GM13976 (cell line): ENCODE data around the gene GSDME.

Source experiments
- DNase-seq: peaks from one replicate; pipeline ENCODE4 v3.0.0; 2012; ENCODE audit warnings: low spot score
- in situ Hi-C: fragments of 300-500 bp; cut with MboI; formaldehyde crosslinking; loops from one replicate; pipeline ENCODE4 v1.12.0; 2022; ENCODE audit warnings: low sequenced_read_pairs, mixed read lengths, inconsistent platforms; ENCODE audit not compliant: unreplicated experiment
- TF ChIP-seq, protein P1 (sequence below): IDR thresholded peaks from 2 replicates; pipeline ENCODE4 v1.5.1; 2012; ENCODE audit warnings: borderline replicate concordance, mild to moderate bottlenecking; ENCODE audit not compliant: insufficient read depth; ENCODE audit errors: extremely low read depth, missing control alignments, control extremely low read depth

GSDME gene

DNA sequence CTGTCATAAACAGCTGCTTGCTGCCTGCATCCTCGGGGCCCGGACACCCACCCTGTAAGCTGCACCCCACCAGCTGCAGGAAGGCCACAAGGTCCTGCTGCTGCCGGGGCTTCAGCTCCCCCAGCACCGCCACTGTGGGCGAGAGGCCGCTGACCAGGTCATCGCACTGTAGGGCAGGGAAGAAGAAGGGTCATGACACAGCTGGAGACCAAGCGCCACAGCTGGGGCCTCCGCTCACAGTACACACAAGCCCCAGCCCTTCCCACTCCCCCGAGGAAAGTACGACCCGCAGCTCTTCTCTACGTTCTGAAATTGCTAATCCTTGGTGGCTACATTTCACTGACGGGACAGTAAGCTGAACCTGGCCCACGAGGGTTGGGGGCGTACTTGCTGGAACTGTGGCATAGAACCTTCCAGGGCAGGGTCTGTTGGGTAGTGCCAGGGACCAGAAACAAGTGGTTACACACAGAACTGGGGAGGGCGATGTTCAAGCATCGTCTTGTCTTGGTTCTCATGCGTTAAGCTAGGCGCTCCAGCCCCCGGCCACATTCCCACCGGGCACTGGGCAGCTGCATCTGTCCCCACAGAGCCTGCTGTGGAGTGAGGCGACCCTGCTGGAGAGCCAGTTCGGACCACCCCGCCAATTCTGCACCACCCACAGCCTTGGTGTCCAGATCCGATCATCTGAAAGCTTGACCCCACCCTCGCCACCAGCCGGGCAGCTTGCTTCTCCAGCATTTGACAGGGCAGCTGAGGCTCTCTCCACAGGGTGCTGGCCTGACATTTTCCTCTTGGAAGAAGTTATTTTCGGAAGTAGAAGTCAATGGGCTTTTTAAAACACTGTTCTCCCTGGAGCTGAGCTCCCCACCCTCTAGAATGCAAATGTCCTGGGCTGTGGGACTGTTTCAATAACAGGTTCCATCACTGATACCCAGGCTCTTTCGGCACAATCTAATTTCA is 50.8 kb downstream of the GSDME start:
- DNase-seq: peak; percentile 11
- in situ Hi-C loops: no loop called here
- TF ChIP-seq, protein P1, sequence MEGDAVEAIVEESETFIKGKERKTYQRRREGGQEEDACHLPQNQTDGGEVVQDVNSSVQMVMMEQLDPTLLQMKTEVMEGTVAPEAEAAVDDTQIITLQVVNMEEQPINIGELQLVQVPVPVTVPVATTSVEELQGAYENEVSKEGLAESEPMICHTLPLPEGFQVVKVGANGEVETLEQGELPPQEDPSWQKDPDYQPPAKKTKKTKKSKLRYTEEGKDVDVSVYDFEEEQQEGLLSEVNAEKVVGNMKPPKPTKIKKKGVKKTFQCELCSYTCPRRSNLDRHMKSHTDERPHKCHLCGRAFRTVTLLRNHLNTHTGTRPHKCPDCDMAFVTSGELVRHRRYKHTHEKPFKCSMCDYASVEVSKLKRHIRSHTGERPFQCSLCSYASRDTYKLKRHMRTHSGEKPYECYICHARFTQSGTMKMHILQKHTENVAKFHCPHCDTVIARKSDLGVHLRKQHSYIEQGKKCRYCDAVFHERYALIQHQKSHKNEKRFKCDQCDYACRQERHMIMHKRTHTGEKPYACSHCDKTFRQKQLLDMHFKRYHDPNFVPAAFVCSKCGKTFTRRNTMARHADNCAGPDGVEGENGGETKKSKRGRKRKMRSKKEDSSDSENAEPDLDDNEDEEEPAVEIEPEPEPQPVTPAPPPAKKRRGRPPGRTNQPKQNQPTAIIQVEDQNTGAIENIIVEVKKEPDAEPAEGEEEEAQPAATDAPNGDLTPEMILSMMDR: no peak

DNA sequence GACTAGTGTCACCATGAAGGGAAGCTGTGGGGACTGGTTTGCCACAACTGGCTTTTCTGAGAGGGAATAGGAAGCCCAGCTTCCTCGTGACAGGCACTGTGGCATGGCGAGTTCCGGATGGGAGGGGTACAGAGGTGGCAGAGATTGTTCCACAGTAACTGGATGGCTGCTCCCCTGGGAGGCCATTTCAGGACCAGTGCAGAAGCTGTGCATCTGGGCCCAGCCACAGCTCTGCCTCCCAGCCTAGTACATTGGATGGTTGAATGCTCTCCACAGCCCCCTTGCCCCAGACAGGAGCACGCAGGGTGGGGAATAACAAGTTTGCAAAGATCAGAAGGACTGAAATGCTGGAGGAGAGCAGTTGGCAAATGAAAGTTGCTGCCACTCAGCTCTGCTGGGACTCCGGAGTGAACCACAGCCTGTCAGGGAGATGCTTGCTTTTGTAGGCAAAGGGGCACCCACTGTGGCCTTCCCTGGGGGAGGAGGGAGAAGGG is 51.8 kb downstream of the GSDME start:
- in situ Hi-C loops: no loop called here
- TF ChIP-seq, protein P1: no peak
- peak; percentile 4 for DNase-seq

DNA sequence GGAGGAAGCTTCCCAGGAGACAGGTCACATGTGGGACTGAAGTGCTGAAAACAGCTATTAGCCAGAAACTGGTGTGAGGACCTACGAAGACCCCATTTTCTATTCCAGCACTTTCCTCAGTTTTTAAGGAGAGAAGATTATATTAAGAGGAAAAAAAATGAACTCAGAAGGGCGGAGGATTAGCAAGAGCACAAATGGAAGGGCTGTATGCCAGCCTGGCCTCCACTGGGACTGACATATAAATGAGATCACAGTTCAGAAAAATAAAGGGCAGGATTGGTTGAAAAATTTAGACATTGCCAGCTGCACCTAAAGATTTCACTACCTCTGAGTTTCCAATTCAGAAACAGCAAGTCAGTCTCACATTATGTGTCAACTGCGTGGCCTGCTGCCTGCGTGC is 53.0 kb downstream of the GSDME start:
- TF ChIP-seq, protein P1: no peak
- in situ Hi-C loops: no loop called here
- no peak for DNase-seq

DNA sequence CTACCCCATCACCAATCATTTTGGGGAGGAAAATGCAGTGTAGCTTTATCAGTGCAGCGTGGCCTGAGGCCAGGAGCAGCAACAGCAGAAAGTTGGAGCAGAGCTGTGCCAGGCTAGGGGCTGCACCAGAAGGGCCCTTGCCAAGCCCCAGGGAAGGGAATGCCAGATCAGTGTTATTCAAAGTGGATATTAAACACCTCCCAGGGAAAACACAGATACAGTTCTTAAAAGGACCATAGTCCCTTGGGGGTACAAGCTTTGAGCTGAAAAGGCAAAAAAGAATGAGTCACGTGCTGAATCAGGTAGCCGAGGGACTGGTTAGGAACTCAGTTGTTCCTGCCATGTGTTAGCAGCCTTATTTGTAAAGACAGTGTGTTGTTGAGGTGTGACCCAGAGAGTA is 54.0 kb downstream of the GSDME start:
- in situ Hi-C loops: no loop called here
- TF ChIP-seq, protein P1: no peak
- DNase-seq: no peak

DNA sequence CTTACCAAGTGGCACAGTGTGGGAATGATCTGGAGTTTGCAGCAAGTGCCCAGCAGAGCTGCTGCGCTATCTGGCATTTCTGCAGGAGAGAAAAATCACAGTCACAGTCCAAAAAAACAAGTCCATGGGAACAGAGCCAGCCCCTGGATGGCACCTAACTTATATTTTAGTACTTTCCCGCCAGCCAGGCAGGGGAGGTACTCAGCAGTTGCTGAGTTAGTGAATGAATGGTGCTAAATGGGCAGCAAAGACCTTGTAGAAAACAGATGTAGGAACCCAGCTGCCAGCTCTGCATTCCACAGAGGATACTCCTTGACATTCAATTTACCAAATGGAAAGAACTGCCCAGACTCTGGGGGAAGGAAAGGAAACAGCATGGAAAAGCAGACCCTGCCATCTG is 54.5 kb downstream of the GSDME start:
- TF ChIP-seq, protein P1: no peak
- DNase-seq: no peak
- in situ Hi-C loops: no loop called here

DNA sequence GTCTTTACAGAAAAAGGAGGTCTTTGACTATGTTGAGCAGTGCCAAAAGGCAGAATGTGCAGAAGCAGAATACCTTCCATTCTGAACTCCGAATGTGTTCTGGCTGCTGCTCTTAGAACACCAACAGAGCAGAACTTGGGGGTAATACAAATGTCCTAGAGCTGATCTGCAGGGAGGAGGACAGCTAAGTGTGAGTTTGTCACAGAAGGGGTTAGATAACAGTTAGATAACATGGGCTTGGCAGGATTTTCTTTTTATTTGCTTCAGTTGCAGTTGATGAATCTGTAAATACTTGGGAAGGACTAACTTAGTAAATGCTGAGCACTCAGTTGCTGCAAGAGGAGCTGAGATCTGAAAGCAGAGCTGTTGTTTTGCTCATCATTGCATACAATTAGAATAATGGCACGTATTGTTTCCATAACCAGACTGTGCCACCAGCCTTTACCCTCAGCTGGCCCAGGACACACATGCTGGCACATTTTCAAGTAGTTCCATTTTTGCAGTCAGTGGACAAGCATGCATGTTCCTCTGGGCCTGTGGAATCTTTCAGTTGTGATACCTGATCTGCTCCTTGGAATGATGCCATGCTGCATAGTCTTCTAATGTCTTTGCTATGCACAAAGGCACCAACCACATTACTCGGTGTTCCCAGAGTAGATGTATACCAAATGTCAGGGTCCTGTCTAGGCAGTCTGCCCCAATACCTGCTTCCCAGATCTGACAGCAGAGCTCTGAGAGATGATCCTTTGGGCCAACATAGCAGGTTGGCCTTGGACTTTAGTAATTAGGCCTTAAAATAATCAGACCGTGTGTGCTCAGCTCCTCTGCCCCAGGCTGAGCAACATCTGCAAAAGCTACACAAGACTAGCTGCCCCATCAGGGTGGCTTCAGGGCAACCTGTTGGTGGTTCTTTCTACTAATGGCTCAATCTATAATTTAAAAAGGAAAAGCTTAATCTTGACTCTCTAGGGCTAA is 55.7 kb downstream of the GSDME start:
- TF ChIP-seq, protein P1: no peak
- in situ Hi-C loops: no loop called here
- DNase-seq: no peak
